ENCODE data around the gene CYREN. TPM values are rescaled to one million over a fixed set of nuclear protein-coding genes. Genes with fewer than 3 reads are reported as not detected.

CYREN gene
- total RNA-seq, 1 donor from 2014 or later = 42.2 TPM

- intact Hi-C loops (cut with micrococcal nuclease) = no loop called here
Measured at GRCh38 chr7:135197906-135198655, 27.6 kb upstream of the CYREN start.

GRCh38 chr7:135197343-135197742 is 26.8 kb upstream of the CYREN start:
- intact Hi-C loops (cut with micrococcal nuclease) = no loop called here

DNA sequence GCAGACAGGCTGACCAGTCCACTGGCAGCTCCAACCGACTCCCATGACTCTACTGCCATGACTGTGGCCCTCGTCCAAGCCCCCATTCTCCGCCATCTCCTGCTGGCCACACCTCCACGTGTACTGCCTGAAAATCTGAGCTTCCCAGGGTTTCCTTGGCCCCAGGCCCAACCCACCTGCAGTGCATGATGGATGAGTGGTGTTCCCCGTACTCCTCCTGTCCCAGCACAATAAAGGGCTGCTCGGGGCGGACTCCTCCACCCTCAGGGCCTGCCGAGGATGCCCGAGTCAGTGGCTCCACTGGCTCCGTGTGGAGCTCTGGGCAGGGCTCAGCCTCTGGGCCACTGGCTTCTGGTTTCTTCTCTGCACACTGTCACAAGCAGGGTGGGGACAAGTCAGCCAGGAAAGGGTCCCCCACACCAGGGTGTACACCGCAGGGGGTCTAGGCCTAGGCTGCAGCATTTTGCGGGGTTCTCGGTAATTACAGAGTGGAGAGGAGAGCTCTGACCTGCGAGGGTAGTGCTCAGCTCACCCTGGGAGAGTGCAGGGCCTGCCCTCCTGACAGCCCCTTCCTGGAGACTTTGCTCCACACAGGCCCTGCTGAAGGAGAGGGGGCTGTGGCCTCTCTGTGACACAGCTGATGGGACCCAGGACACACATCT is 25.6 kb upstream of the CYREN start:
- intact Hi-C loops (cut with micrococcal nuclease) = no loop called here

DNA sequence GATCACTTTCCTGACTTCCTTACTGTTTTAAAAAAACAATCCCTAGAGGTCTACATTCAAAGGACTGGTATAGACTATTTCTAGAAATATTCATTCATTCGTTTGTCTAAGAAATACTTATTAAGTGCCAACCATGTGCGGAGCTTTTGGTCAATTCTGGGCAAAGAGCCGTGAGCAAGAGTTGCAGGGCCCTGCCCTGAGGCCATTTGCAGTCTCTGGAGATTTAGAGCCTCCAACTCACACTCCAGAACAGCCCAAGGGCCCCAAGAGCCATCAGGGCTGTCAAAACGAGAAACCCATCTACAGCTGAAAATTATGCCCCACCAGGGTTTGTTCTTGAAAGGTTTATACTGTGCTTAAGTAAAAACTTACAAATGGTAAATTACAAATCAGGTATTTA is 24.6 kb upstream of the CYREN start:
- intact Hi-C loops (cut with micrococcal nuclease) = no loop called here

GRCh38 chr7:135194494-135195095 is 24.1 kb upstream of the CYREN start:
- intact Hi-C loops (cut with micrococcal nuclease) = no loop called here

DNA sequence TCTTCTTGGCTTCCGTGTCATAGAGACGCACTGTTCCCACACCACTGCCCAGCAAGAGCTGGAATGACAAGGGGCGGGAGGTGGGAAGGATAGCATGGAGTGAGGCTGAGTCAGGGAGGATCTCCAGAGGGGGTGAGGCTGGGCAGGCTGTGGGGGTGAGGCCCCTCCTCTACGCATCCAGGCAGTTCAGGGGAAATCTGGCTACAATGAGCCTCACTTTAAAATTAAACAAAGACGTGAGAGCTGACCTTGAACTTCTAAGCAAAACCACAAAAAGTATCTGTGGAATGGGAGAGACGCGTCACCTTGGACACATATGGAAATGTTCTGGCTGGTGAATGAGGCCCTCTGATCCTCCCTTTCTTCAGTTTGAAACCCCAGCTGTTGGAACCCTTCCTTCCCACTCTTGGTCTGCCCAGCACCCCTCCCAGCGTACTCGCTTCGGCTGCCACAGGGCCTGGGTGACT is 23.1 kb upstream of the CYREN start:
- intact Hi-C loops (cut with micrococcal nuclease) = no loop called here

DNA sequence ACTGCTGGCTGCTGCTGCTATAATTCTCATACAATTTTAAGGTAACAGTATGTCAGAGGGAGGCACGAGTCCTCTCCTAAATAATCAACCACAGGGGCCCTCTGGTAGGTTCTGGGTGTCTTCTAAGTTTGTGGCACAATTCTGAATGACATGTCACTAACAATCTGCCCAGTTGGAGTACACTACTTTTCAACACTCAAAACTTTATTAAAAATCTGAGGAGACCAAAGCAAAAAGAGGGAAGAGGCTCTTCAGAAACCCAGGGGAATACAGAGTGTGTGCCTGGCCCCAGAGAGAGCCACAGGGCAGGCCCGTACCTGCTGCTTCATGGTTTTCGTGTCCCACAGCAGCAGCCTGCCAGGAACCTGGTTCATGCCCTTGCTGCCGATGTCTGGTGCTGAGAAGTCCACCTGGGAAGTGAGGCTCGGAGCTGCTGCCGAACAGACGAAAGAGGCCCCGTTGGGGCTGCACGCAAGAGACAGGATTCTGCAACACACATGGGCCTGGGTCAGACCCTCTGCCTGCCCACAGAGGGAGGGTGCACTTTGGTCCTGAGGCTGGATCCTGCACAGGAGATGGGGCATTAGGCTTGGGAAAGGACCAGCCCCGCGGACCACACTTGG is 22.5 kb upstream of the CYREN start:
- intact Hi-C loops (cut with micrococcal nuclease) = no loop called here

- intact Hi-C loops (cut with micrococcal nuclease) = no loop called here
Measured at GRCh38 chr7:135190703-135191102, 20.2 kb upstream of the CYREN start.

DNA sequence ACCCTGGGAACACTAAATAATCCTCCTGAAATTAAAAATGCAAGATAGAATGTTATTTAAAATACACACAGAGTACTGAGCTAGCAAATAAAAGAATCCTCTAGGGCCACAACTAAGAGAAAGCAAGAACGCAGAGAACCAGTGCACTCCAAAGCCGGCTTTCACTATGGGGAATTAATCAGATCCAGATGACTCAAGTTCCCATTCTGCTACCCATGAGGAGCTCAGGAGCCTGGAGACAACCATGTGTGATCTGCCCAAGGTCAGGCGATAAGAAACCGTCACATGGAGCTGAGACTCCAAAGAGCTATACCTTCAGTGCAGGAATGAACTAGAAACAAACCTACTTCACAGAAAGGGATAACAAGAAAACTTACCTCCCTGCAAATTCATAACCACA is 19.5 kb upstream of the CYREN start:
- intact Hi-C loops (cut with micrococcal nuclease) = no loop called here

- intact Hi-C loops (cut with micrococcal nuclease) = no loop called here
Measured at GRCh38 chr7:135189221-135189662, 18.7 kb upstream of the CYREN start.

- intact Hi-C loops (cut with micrococcal nuclease) = no loop called here
Measured at GRCh38 chr7:135188298-135188984, 17.9 kb upstream of the CYREN start.

DNA sequence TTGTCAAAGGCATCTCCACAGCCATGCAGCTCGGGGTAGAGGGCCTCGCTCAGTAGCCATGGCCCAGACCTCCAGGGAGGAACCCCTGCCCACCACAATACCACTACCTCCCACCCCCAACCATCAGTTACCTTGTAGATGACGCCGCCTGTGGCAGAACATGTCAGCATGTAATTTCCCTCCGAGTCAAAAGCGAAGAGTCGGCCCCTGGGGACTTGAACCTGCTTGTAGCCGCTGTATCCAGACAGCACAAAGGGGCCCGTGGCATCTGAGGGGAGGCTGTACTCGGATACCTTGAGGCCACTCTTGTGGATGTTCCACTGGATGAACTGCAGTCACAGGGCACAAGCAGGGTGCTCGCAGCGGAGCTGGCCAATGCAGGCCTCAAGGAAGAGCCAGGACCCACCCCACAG is 16.3 kb upstream of the CYREN start:
- intact Hi-C loops (cut with micrococcal nuclease) = no loop called here

DNA sequence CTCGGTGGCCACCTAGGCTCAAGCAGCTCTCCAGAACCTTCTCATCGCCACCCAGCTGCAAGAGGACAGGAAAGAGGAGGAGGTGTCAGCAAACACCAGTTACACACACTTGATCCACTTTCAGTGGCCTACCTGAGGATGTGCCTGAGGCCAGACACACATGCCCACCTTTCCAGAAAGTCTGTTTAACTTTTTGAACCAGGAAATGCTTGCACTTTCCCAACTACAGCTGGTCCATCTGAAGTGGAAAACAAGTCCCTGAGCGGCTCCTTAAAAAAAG is 15.7 kb upstream of the CYREN start:
- intact Hi-C loops (cut with micrococcal nuclease) = no loop called here

GRCh38 chr7:135185471-135186260 is 15.2 kb upstream of the CYREN start:
- intact Hi-C loops (cut with micrococcal nuclease) = no loop called here

DNA sequence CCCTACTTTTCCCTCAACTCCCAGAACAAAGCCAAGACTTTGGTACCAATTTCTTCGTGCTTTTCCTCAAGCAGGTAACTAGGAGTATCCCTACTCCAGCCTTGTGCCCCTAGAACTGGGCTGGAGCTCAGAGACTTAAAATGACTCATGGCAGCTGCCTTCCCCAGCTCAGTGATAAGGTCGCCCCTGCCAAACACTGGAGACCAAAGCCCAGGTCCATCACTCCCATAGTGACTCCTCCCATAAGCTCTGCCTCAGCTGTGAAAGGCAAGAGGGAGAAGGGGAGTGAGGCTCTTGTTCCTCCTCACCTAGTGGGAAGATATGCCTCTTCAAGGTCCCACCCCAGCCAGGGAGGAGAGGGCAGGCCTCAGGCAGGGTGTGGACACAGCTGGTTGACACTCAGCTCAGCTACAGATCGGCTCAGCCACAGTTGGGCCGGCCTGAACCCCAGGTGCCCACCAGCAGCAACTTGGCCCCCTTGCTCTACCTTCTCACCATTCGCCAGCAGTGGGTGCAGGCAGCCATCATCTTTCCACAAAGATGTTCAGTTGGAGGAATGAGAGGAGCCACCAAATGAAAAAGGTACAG is 13.8 kb upstream of the CYREN start:
- intact Hi-C loops (cut with micrococcal nuclease) = no loop called here

GRCh38 chr7:135183478-135183877 is 13.0 kb upstream of the CYREN start:
- intact Hi-C loops (cut with micrococcal nuclease) = no loop called here

DNA sequence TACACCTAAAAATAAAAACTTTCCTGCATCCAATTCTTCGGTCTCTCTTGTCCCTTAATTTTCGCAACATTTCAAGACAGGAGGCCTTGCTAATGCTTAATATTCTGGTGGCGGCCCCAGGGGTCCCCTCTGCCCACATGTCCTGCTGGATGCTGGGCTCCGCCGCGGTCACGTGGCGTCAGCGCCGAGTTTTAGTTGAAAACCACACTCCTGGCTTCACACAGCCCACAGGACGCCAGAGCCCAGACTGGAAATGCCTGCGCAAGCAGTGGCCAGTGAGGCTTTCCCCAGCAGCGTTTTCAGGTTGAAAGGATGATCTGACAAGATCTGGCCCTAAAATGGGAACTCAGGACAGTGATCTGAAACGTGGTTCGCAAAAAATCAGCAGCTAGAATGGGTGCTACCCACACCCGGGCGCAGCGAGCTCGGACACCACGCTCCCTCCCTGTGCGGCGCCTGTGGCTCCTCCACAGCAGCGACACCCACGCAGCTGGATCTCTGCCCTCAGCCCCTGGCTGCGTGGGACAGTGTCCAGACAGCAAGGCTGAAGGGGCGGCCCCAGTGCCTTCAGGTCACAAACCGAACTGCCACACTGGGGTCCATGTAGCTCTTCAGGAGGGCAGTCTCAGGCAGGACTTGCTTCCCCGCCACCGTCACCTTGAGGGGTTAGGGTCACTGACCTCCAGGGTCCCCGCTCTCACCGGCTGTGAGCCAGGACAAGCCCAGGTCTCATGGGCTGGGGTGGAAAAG is 11.6 kb upstream of the CYREN start:
- intact Hi-C loops (cut with micrococcal nuclease) = no loop called here

GRCh38 chr7:135181261-135181928 is 10.9 kb upstream of the CYREN start:
- intact Hi-C loops (cut with micrococcal nuclease) = no loop called here

GRCh38 chr7:135180122-135180521 is 9.6 kb upstream of the CYREN start:
- intact Hi-C loops (cut with micrococcal nuclease) = no loop called here

Data from T-helper 1 cell treated with Interleukin-12 subunit alpha and Interleukin-12 subunit beta and Interleukin-4 antibody, amounts not matched to agents 30 ng/mL and 1 ng/mL, for 36 hours (primary cell).